Measurements from ENCODE around the gene AGGF1.
"Not testable (repeated sequence)": the region's sequence is repeated elsewhere in the genome, so short reads cannot be mapped to it uniquely, and the experiment has no call there.

AGGF1 gene

GRCh38 chr5:77022511-77023417, 7.4 kb upstream of the AGGF1 start:
- DNase-seq (ENCODE audit: low spot score): no peak

GRCh38 chr5:77024490-77024889, 5.7 kb upstream of the AGGF1 start:
- no peak for DNase-seq (ENCODE audit: low spot score)

- no peak for DNase-seq (ENCODE audit: low spot score)
Observed at GRCh38 chr5:77028631-77029375, 1.4 kb upstream of the AGGF1 start.

- no peak for DNase-seq (ENCODE audit: low spot score)
Observed at GRCh38 chr5:77029376-77029885, 773 bp upstream of the AGGF1 start.

GRCh38 chr5:77031891-77032290, 1.7 kb downstream of the AGGF1 start:
- no peak for DNase-seq (ENCODE audit: low spot score)

GRCh38 chr5:77032635-77033034, 2.4 kb downstream of the AGGF1 start:
- no peak for DNase-seq (ENCODE audit: low spot score)

GRCh38 chr5:77033338-77033737, 3.1 kb downstream of the AGGF1 start:
- no peak for DNase-seq (ENCODE audit: low spot score)

- no peak for DNase-seq (ENCODE audit: low spot score)
Observed at GRCh38 chr5:77035950-77036349, 5.7 kb downstream of the AGGF1 start.

GRCh38 chr5:77046416-77047073, 16.3 kb downstream of the AGGF1 start:
- no peak for DNase-seq (ENCODE audit: low spot score)

- DNase-seq (ENCODE audit: low spot score): no peak
Observed at GRCh38 chr5:77064040-77064439, 33.8 kb downstream of the AGGF1 start.

- DNase-seq (ENCODE audit: low spot score): no peak
Observed at GRCh38 chr5:77065256-77065655, 35.1 kb downstream of the AGGF1 start.

- DNase-seq (ENCODE audit: low spot score): no peak
Observed at GRCh38 chr5:77066184-77066583, 36.0 kb downstream of the AGGF1 start.

GRCh38 chr5:77066823-77067442, 36.7 kb downstream of the AGGF1 start:
- DNase-seq (ENCODE audit: low spot score): no peak

- DNase-seq (ENCODE audit: low spot score): no peak
Observed at GRCh38 chr5:77073667-77074066, 43.5 kb downstream of the AGGF1 start.

GRCh38 chr5:77074745-77075144, 44.5 kb downstream of the AGGF1 start:
- DNase-seq (ENCODE audit: low spot score): no peak

GRCh38 chr5:77076961-77077828, 47.0 kb downstream of the AGGF1 start:
- no peak for DNase-seq (ENCODE audit: low spot score)

- DNase-seq (ENCODE audit: low spot score): no peak
Observed at GRCh38 chr5:77077829-77078176, 47.6 kb downstream of the AGGF1 start.

GRCh38 chr5:77080479-77080878, 50.3 kb downstream of the AGGF1 start:
- DNase-seq (ENCODE audit: low spot score): not testable (repeated sequence)

GRCh38 chr5:77080905-77081304, 50.7 kb downstream of the AGGF1 start:
- no peak for DNase-seq (ENCODE audit: low spot score)

GRCh38 chr5:77082280-77082679, 52.1 kb downstream of the AGGF1 start:
- DNase-seq (ENCODE audit: low spot score): no peak

GRCh38 chr5:77083088-77083487, 52.9 kb downstream of the AGGF1 start:
- no peak for DNase-seq (ENCODE audit: low spot score)
